Measurements from ENCODE around the gene CSRP1.
"Not testable (repeated sequence)": the region's sequence is repeated elsewhere in the genome, so short reads cannot be mapped to it uniquely, and the experiment has no call there.

Gene CSRP1

DNA sequence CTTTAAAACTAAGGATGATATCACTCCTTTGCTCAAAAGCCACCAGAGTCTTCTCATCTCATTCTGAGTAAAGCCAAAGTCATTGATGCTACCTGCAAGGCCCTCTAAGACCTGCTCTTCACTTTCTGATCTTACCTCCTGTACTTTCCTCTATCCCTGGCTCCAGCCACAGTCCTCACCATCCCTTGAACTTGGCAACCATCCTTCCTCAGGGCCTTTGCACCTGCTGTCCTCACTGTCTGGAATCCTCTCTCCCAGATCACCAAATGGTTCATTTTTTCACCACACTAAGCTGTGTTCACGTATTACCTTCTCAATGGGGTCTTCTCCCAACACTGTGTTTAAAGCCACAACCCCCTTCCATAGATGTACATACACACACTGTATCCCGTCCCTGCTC lies 33.6 kb downstream of the CSRP1 start:
- FAIRE-seq = no peak

DNA sequence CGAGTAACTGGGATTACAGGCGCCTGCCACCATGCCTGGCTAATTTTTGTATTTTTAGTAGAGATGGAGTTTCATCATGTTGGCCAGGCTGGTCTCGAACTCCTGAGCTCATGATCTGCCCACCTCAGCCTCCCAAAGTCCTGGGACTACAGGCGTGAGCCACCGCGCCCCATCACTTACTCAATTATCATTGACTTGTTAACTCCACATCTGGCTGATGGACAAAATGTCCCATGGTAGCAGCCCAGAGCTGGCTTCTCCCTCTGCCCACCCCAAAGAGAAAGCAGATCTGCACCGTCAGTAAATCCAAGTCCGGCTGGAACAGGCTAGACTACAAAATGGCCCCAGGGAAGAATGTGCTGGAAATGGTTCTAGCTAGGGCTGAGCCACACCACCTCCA lies 34.6 kb downstream of the CSRP1 start:
- not testable (repeated sequence) for FAIRE-seq

DNA sequence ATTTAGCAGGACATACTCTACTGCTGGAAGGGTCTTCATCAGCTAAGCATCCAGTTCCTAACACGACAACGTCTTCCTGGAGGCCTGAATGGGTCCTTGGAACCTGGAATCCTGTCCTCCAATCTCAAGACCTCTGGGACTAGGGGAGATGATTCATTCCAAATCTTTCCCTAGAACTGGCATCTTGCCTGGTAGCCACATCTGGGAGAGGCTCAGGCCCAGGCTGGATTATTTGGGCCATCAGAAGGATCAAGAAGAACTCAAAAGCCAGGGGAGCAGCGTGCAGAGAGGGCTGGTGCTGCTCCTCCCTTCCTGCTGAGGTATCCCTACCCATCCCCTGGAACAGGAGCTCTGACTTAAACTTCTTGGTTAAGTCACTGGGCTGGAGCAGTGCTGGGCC lies 35.2 kb downstream of the CSRP1 start:
- no peak for FAIRE-seq

- no peak for FAIRE-seq
Measured at GRCh38 chr1:201470581-201470980, 36.3 kb downstream of the CSRP1 start.

- FAIRE-seq = no peak
Measured at GRCh38 chr1:201469645-201470074, 37.3 kb downstream of the CSRP1 start.

DNA sequence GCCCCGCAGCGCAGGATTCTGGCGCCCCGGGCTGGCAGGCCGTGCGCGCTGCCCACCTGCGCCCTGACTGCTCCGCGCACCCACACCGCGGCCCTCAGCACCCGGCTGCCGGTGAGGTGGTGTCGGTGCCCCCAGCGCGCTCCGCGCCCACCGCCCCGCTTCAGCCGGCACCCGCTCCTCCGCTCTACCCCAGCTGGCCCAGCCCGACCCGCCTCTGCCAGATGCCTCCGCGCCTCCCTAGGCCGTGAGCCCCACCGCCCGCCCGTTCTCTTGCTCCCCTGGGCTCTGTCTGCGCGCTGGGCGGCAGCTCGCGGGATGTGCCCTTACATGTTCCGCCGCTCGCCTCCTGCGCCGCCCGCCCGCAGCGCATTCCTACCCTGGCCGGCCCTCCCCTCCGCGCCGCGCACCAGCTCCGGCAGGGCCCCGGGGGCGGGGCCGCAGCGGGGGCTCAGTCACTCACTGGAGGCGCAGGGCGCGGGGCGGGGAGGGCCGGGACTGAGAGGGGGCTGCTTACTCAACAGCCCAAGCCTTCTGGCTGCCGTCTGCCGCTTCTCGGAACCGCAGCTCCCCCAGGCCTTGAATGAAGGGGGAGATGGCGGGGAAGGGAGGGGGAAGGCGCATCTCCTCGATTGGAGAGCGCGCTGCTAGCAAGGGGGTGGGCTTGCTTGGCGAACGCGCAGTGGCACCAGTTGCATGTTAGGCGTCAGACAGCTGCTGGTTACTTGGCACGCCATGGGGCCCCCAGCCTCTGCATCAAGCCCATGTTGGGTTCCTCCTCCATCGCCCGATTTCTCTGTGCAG lies 37.9 kb downstream of the CSRP1 start, which contains the start of gene PHLDA3:
Gene PHLDA3 (minus strand): TSS at position 345 of the 801 bp plus-strand sequence. CDS start 402 bp downstream, outside the sequence.
- no peak for FAIRE-seq

DNA sequence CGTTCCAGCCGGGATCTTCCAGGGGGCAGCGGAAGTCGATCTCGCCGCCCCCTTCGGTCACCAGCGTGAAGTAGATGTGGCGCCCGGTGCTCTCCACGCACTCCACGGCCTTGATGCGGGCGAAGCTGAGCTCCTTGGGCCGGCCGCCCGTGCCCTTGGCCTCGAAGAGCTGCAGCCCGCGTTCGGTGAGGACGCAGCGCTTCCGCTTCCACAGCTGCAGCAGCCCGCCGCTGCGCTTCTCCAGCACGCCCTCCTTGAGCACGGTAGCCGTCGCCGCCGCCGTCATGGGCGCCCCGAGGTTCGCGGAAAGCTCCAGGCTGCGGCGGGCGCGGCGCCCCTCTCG lies 38.5 kb downstream of the CSRP1 start:
- no peak for FAIRE-seq

- no peak for FAIRE-seq
Measured at GRCh38 chr1:201466492-201466891, 40.4 kb downstream of the CSRP1 start.

GRCh38 chr1:201465698-201466290 lies 41.1 kb downstream of the CSRP1 start:
- no peak for FAIRE-seq

DNA sequence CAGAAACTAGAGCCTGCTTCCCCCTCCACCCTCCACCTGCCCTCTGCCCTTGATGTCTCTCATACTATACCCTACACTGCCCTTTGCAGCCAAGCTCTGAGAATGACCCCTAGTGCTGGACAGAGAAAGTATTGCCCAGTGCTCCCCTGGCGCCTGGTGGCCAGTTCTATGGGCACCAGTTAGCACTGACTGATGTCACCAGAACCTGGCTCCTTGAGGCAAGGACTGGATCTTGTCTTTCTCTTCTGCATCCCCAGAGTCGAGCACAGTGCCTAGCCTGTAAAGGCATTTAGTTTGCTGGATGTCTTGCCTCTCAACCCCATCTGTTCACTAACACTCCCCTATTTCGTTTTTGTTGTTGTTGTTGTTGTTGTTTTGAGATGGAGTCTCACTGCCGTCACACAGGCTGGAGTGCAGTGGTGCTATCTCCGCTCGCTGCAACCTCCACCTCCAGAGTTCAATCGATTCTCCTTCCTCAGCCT lies 43.8 kb downstream of the CSRP1 start:
- peak; percentile 57 for FAIRE-seq

DNA sequence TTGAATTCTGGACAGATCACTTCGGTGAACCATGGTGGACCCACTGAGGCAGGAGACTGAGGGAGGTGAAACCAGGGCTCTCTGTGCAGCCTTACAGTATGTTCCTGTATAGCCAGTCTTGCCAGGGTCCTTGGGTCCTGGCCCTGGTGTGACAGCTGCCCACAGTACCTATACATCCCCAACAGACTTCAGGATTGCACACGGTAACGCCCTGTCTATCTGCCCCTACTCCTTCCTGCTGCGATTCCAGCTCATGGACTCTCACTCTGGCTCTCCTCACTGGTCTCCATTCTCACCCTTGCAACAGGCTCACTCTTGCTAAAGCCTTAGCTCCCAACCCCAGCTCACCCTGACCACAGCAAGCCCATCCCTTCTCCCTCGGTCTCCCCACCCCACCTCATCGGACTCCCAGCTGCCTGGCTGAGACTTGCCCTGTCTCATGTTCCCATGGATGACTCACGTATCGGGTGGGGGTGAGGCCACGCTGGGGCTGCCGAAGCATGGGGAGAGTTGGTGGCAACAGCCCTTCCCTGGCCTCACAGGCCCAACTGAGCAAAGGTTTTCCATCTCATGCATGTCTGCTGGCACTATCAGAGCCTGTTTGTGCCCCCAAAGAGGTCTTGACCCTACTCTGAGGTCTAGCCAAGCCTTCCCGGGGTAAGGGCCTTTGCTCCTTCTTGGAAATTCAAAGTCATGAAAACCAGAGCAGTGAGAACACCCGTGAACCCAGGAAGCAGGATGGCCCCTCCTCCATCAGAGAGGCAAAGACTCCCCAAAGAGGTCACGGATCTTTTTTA lies 45.1 kb downstream of the CSRP1 start:
- no peak for FAIRE-seq

GRCh38 chr1:201460814-201461644 lies 45.9 kb downstream of the CSRP1 start:
- FAIRE-seq = peak; percentile 78

- FAIRE-seq = no peak
Measured at GRCh38 chr1:201459775-201460174, 47.1 kb downstream of the CSRP1 start.

- no peak for FAIRE-seq
Measured at GRCh38 chr1:201459052-201459451, 47.9 kb downstream of the CSRP1 start.

- FAIRE-seq = no peak
Measured at GRCh38 chr1:201457508-201457960, 49.4 kb downstream of the CSRP1 start.

GRCh38 chr1:201456499-201457309 lies 50.2 kb downstream of the CSRP1 start:
- FAIRE-seq = peak; percentile 7

DNA sequence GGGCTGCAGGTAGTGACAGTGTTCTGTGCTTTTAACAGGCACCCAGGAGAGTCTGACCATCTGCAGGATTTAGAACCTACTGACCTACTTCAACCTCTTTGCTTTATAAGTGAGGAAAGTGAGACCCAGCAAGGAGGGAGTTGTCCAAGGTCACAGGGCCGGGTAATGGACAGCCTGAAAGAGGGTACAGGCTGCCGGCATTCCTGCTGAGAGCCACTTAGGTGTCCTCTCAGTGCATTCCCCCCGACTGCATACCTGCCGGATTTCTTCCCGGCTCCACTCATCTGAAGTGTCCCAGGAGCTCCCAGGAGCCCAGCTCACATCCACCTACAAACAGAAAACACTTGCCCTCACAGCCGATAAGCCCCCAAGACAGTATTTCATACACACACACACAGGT lies 51.8 kb downstream of the CSRP1 start:
- no peak for FAIRE-seq

DNA sequence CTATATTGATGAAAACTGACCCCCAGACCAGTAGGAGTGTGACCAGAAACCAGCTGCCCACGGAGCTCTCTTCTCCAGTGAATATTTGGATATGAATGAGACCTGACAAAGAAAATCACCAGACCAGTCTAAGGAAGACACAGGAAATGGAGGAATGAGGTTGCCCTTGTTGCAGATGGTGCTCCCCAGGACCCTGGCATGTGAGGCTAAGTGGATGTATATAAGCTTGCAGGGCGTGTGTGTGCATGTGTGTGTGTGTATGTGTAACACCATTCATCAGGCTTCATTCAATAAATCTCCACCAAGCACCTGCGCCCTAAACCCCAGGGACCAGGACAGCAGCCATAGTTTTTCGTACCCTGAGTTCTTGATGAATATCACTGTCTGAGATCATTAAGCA lies 52.3 kb downstream of the CSRP1 start:
- FAIRE-seq = no peak

- FAIRE-seq = no peak
Measured at GRCh38 chr1:201452866-201453265, 54.1 kb downstream of the CSRP1 start.

GRCh38 chr1:201450721-201451291 lies 56.1 kb downstream of the CSRP1 start:
- FAIRE-seq = no peak

- FAIRE-seq = no peak
Measured at GRCh38 chr1:201448990-201449389, 57.9 kb downstream of the CSRP1 start.
